ENCODE measurements around the gene LZTR1.

DNA sequence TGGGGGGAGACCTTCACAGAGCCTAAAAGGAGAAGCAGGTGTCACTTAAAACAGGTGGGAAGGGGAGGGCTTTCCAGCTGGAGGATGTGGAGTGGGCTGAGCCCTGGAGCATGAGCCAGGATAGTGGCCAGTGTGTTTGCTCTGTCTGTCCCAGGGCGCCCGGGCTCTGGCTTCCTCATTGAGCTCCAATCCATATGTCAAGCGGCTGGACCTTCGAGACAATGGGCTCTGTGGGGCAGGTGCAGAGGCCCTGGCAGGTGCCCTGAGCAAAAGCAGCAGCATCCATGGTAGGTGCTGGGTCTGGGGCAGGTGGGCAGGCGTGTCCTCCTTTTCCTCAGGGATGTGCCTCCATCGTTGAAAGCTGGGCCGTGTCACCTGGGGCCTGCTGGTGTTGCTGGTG, 65.6 kb downstream of the LZTR1 start:
- TF ChIP-seq, protein P1, sequence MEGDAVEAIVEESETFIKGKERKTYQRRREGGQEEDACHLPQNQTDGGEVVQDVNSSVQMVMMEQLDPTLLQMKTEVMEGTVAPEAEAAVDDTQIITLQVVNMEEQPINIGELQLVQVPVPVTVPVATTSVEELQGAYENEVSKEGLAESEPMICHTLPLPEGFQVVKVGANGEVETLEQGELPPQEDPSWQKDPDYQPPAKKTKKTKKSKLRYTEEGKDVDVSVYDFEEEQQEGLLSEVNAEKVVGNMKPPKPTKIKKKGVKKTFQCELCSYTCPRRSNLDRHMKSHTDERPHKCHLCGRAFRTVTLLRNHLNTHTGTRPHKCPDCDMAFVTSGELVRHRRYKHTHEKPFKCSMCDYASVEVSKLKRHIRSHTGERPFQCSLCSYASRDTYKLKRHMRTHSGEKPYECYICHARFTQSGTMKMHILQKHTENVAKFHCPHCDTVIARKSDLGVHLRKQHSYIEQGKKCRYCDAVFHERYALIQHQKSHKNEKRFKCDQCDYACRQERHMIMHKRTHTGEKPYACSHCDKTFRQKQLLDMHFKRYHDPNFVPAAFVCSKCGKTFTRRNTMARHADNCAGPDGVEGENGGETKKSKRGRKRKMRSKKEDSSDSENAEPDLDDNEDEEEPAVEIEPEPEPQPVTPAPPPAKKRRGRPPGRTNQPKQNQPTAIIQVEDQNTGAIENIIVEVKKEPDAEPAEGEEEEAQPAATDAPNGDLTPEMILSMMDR (IDR thresholded peaks at IDR 0.05): no peak
- TF ChIP-seq POLR2AphosphoS5 (IDR thresholded peaks at IDR 0.05; ENCODE audit: low read depth, low read length): no peak
- TF ChIP-seq, protein P2, sequence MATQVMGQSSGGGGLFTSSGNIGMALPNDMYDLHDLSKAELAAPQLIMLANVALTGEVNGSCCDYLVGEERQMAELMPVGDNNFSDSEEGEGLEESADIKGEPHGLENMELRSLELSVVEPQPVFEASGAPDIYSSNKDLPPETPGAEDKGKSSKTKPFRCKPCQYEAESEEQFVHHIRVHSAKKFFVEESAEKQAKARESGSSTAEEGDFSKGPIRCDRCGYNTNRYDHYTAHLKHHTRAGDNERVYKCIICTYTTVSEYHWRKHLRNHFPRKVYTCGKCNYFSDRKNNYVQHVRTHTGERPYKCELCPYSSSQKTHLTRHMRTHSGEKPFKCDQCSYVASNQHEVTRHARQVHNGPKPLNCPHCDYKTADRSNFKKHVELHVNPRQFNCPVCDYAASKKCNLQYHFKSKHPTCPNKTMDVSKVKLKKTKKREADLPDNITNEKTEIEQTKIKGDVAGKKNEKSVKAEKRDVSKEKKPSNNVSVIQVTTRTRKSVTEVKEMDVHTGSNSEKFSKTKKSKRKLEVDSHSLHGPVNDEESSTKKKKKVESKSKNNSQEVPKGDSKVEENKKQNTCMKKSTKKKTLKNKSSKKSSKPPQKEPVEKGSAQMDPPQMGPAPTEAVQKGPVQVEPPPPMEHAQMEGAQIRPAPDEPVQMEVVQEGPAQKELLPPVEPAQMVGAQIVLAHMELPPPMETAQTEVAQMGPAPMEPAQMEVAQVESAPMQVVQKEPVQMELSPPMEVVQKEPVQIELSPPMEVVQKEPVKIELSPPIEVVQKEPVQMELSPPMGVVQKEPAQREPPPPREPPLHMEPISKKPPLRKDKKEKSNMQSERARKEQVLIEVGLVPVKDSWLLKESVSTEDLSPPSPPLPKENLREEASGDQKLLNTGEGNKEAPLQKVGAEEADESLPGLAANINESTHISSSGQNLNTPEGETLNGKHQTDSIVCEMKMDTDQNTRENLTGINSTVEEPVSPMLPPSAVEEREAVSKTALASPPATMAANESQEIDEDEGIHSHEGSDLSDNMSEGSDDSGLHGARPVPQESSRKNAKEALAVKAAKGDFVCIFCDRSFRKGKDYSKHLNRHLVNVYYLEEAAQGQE (IDR thresholded peaks at IDR 0.05; ENCODE audit: insufficient read depth in 1 of 2, low read depth in 2 of 2, low read length in 1 of 2): no peak

All from Panc1 (cell line).